Transverse colon (tissue), 4 donors: Measurements from ENCODE around the gene SERPINB11.

ENCODE experiments used
- CTCF ChIP-seq, 5 experiments: fragments of 200-600 bp in 3 of 5; fragments of 450-650 bp in 2 of 5; sonication (generic) in 3 of 5; IDR thresholded peaks; 1 replicate in 2 of 5; 2 replicates in 3 of 5; pipeline ENCODE4 v1.5.1; 2016 to 2017; ENCODE audit warnings: antibody characterized with exemption in 5 of 5, inconsistent platforms in 3 of 5, mild to moderate bottlenecking in 2 of 5, moderate library complexity in 1 of 5
- EP300 ChIP-seq: sonication (generic); formaldehyde crosslinking; IDR thresholded peaks from one replicate; pipeline ENCODE4 v1.6.1; 2017; ENCODE audit warnings: antibody characterized with exemption, low read depth
- POLR2A ChIP-seq: fragments of 450-650 bp; IDR thresholded peaks from one replicate; pipeline ENCODE4 v1.6.1; 2016; ENCODE audit warnings: antibody characterized with exemption, mild to moderate bottlenecking, moderate library complexity
- POLR2AphosphoS5 ChIP-seq, 3 donors: sonication (generic); formaldehyde crosslinking; IDR thresholded peaks; one replicate each; pipeline ENCODE4 v1.6.1; 2016; ENCODE audit warnings: antibody characterized with exemption in 3 of 3

GRCh38 chr18:63708650-63709049, 5.9 kb downstream of the SERPINB11 start:
- TF ChIP-seq CTCF (IDR thresholded peaks at IDR 0.05) = no peak
- no peak for TF ChIP-seq POLR2A
- TF ChIP-seq POLR2AphosphoS5 (IDR thresholded peaks at IDR 0.05) = no peak
- no peak for TF ChIP-seq EP300
